ENCODE measurements around the gene BPGM.

Gene BPGM

GRCh38 chr7:134723892-134724291 lies 77.2 kb downstream of the BPGM start:
- no peak for DNase-seq

DNA sequence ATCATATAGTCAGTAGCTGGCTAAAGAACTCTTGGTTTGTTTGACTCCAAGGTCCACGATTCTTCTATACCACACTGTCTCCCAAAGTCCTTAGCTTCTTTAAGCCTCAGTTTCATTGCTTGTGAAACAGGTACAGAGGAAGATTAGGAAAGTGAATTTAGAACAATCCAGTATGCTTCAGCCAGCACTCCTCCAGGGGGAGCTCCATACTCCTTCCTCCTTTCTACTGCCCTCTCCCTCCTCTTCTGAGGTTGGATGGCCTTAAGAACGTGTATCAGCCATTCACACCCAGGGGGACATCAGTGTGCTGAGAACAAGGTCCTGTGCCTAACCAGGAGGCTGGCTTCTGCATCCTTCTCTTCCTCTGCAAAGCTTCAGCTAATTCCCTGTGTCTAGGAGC lies 78.0 kb downstream of the BPGM start:
- no peak for DNase-seq

DNA sequence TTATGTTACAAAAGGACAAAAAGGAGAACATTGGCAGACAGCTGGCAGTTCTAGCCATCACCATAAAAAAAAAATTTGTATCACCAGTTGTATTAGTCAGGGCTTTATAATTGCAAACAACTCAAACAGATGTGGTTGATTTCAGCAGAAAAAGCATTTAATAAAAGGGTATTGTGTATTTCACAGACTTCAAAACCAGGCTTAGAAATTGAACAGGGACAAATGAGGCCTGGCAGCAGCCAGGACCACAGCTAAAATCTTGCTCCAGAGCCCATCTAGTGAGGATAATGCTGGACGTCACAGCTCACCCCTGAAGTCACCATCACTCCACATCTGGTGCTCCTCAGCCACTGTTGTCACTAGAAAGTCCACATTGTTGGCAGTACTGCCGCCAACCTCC lies 79.9 kb downstream of the BPGM start:
- no peak for DNase-seq

GRCh38 chr7:134727711-134728110 lies 81.1 kb downstream of the BPGM start:
- DNase-seq: no peak
